Calu3 (cell line): ENCODE measurements around the gene NCEH1. TPM values are rescaled to one million over a fixed set of nuclear protein-coding genes. Genes with fewer than 3 reads are reported as not detected.

Experiments
- BruUV-seq: library from RNA; stranded (reverse); fragments of 400-500 nt; replicated peaks from 2 replicates; lab custom pipeline; 2021; lab: Mats Ljungman, UMichigan
- CTCF ChIA-PET: fragments of 300-600 bp; sonication (Branson Sonifier 250); formaldehyde crosslinking; loops from one replicate; lab custom pipeline; 2022; ENCODE audit warnings: antibody characterized with exemption; lab: Charles Lee
- DNase-seq: peaks from one replicate; pipeline ENCODE4 v3.0.0; 2022
- H3K27ac Mint-ChIP-seq: one replicate; pipeline ENCODE4 v1.8.0; 2022; ENCODE audit warnings: mixed read lengths; ENCODE audit not compliant: unreplicated experiment
- H3K27me3 Mint-ChIP-seq: one replicate; pipeline ENCODE4 v1.8.0; 2022; ENCODE audit warnings: mixed read lengths; ENCODE audit not compliant: unreplicated experiment
- H3K36me3 Mint-ChIP-seq: one replicate; pipeline ENCODE4 v1.8.0; 2022; ENCODE audit warnings: mild to moderate bottlenecking, moderate library complexity, mixed read lengths; ENCODE audit not compliant: insufficient read depth, unreplicated experiment
- H3K4me1 Mint-ChIP-seq: one replicate; pipeline ENCODE4 v1.8.0; 2022; ENCODE audit warnings: mild to moderate bottlenecking, low read depth, mixed read lengths; ENCODE audit not compliant: unreplicated experiment
- H3K4me3 Mint-ChIP-seq: one replicate; pipeline ENCODE4 v1.8.0; 2022; ENCODE audit warnings: mild to moderate bottlenecking, low read depth, moderate library complexity, mixed read lengths; ENCODE audit not compliant: unreplicated experiment
- H3K9me3 Mint-ChIP-seq: one replicate; pipeline ENCODE4 v1.8.0; 2022; ENCODE audit warnings: low read depth, mixed read lengths; ENCODE audit not compliant: unreplicated experiment
- intact Hi-C: fragments of 100-400 bp; cut with micrococcal nuclease; formaldehyde crosslinking; loops from one replicate; pipeline ENCODE4 v1.10.0; 2022; ENCODE audit not compliant: unreplicated experiment
- total RNA-seq: library from RNA; stranded (reverse); gene quantifications from 2 replicates; pipeline ENCODE4 v1.2.3, GENCODE V29; 2022
- TF ChIP-seq, protein P1 (sequence below): fragments of 200-600 bp; IDR thresholded peaks from one replicate; pipeline ENCODE4 v1.8.0; 2022; ENCODE audit warnings: antibody characterized with exemption; ENCODE audit not compliant: unreplicated experiment

Gene NCEH1
- total RNA-seq, 1 experiment from 2014 or later, result 163 TPM

DNA sequence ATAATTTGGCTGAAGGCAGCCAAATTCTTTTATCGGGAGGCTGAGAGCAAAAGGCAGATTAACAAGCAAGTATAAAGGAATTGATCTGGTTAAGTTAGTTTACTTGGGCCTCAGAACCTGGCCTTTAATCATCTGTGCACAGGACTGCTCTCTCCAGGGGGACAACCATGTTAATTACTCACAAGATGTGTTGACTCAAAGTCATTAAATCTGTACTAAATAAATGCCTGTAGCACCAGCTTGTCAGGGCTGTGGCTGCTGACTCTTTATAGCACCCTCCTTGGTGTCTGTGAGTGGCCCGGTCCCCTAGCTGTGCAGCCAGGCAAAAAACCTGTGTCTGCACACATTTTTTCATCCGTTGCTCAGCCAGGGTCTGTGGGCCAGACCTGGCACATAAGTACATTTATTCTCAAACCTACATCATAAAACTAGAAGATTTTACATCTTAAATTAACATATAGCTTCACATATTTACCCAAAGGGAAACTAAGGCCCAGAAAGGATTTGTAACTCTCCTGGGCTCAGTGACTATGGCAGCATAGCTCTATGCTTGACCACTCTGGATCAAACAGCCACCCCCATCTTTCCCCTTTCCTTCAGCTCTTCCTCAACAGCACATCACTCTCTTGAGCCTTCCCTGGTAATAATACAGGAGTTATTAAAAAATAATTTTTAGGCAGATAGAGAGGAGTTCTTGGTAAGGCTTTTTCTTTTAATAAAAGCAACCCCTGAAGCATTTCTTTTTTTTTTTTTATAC lies 51.4 kb downstream of the NCEH1 start:
- Mint-ChIP-seq H3K27me3 (no peaks in the 10 kb centered on the region), H3K9me3 (peaks cover 12% of the 10 kb centered on the region), H3K27ac (no peak overlapping the region), H3K4me3 (peak overlapping the region; percentile 33), H3K4me1 (peaks cover 18% of the 10 kb centered on the region), H3K36me3 (peaks cover 12% of the 10 kb centered on the region)
- intact Hi-C loops, result loop anchor here (1.0 kb wide), 1 partner anchor 58 kb away; no protein-coding TSS in a partner anchor
- CTCF ChIA-PET, result interaction anchor here (0.6 to 2.7 kb wide), 17 partner anchors 8 to 529 kb away, joined by 3 to 10 read pairs (median 3); no protein-coding TSS in a partner anchor
- TF ChIP-seq, protein P1, sequence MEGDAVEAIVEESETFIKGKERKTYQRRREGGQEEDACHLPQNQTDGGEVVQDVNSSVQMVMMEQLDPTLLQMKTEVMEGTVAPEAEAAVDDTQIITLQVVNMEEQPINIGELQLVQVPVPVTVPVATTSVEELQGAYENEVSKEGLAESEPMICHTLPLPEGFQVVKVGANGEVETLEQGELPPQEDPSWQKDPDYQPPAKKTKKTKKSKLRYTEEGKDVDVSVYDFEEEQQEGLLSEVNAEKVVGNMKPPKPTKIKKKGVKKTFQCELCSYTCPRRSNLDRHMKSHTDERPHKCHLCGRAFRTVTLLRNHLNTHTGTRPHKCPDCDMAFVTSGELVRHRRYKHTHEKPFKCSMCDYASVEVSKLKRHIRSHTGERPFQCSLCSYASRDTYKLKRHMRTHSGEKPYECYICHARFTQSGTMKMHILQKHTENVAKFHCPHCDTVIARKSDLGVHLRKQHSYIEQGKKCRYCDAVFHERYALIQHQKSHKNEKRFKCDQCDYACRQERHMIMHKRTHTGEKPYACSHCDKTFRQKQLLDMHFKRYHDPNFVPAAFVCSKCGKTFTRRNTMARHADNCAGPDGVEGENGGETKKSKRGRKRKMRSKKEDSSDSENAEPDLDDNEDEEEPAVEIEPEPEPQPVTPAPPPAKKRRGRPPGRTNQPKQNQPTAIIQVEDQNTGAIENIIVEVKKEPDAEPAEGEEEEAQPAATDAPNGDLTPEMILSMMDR, result no peak
- BruUV-seq, result TSS peak; percentile 76
- peak; percentile 19 for DNase-seq

DNA sequence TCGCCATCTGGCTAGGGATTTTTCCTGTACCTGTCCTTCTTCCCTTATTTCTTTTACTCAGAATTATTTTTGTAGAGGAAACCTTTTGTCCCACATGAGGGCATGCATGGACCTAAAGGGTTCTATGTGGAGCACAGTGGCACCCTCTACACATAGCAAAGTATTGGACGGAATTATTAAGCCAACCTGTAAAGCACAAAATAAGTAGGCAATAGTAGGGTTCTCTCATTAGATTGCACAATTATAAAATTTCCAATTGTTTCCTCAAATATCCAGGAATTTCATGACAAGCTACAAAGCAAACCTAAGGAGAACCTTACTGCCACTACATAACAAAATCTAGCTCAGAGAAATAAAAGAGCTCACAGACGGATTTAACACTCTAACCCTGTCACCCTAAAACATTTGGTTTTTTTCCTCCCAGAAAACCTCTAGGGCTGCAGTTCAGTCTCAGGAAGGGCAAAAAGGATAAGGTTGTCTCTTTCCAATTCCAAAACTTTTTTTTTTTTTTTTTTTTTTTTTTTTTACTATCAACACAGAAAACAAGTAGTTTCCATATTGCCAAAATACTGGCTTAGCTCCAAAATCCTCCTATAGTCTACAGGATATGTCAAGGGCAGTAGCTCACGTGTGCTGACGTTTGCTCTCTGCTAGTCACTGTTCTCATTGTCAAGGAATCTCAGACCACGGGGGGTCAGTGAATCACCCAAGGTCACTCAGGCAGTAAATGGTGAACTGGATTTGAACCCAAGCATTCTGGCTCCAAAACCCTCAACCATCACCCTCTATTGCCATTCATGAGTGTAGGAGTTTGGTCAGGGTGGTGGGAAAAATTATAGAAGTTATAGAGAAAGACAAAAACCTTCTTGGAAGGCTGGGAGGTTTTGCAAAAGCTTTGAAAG lies 52.3 kb downstream of the NCEH1 start:
- Mint-ChIP-seq H3K4me1 (peaks cover 13% of the 10 kb centered on the region), H3K4me3 (peak overlapping the region; percentile 33), H3K27me3 (no peaks in the 10 kb centered on the region), H3K27ac (no peak overlapping the region), H3K36me3 (peaks cover 8% of the 10 kb centered on the region), H3K9me3 (peaks cover 6% of the 10 kb centered on the region)
- TF ChIP-seq, protein P1, result no peak
- no TSS peak for BruUV-seq
- CTCF ChIA-PET, result interaction anchor here (0.5 to 2.7 kb wide), 17 partner anchors 8 to 326 kb away, joined by 3 to 10 read pairs (median 4); no protein-coding TSS in a partner anchor
- DNase-seq, result peak; percentile 83
- intact Hi-C loops, result loop anchor here (1.0 kb wide), 1 partner anchor 57 kb away; no protein-coding TSS in a partner anchor

DNA sequence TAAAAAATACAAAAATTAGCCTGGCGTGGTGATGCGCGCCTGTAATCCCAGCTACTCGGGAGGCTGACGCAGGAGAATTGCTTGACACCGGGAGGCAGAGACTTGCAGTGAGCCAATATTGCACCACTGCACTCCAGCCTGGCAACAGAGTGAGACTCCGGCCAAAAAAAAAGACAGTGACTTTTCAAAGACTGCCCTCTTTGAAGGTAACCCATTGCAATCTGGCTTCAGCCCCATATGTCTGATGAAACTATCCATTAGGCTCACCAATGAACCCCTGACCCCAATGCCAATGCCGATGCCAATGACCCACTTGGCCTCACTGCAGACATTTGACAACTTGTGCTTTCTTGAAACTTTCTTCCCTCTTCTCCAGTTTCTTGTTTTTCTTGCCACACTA lies 54.3 kb downstream of the NCEH1 start:
- H3K9me3 Mint-ChIP-seq, result no peaks in the 10 kb centered on the region
- no peaks in the 10 kb centered on the region for H3K27me3 Mint-ChIP-seq
- TF ChIP-seq, protein P1, result no peak
- DNase-seq, result no peak
- H3K4me1 Mint-ChIP-seq, result peaks cover 8% of the 10 kb centered on the region
- H3K4me3 Mint-ChIP-seq, result no peak overlapping the region
- H3K36me3 Mint-ChIP-seq, result peaks cover 8% of the 10 kb centered on the region
- H3K27ac Mint-ChIP-seq, result no peak overlapping the region
- CTCF ChIA-PET, result interaction anchor here (2.7 kb wide), 1 partner anchor 195 kb away, joined by 6 read pairs; no protein-coding TSS in a partner anchor
- no TSS peak for BruUV-seq
- intact Hi-C loops, result no loop called here

DNA sequence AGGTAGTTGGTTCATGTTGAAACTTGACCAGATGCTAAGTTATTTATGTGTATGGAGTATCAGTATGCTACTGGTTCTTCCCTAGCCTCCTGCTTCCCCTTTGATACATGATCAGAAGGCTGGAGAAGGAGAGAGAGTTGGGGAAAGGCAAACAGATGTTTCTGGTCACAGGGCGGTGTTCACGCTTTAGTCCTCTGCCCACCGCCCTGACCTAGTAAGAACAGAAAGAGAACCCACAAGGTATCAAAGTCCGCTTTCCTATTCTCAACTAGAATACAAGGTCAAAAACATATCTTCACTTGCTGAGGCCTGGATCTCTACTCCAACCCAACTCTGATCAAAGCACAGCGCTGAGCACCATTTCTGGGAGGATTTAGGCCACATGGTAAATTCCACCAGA lies 55.5 kb downstream of the NCEH1 start:
- BruUV-seq, result no TSS peak
- TF ChIP-seq, protein P1, result no peak
- H3K27ac Mint-ChIP-seq, result no peak overlapping the region
- no peaks in the 10 kb centered on the region for H3K27me3 Mint-ChIP-seq
- DNase-seq, result no peak
- peaks cover 8% of the 10 kb centered on the region for H3K36me3 Mint-ChIP-seq
- peaks cover 8% of the 10 kb centered on the region for H3K4me1 Mint-ChIP-seq
- intact Hi-C loops, result no loop called here
- H3K4me3 Mint-ChIP-seq, result no peak overlapping the region
- no peaks in the 10 kb centered on the region for H3K9me3 Mint-ChIP-seq
- CTCF ChIA-PET, result interaction anchor here (1.1 kb wide), 1 partner anchor 17 kb away, joined by 3 read pairs; no protein-coding TSS in a partner anchor
